GM23248 (cell line): ENCODE measurements around the gene SCG5. TPM values are rescaled to one million over a fixed set of nuclear protein-coding genes. Genes with fewer than 3 reads are reported as not detected.

Experiments used
- DNase-seq: peaks from one replicate; pipeline ENCODE4 v3.0.0-alpha.2; 2015
- H2AFZ ChIP-seq: fragments of 200-600 bp; sonication (generic); 2 replicates; pipeline ENCODE4 v1.6.1; 2016; ENCODE audit warnings: antibody characterized with exemption
- H3F3A ChIP-seq: fragments of 200-600 bp; sonication (generic); 2 replicates; pipeline ENCODE4 v1.6.1; 2016; ENCODE audit warnings: mild to moderate bottlenecking, antibody characterized with exemption, mixed run types; ENCODE audit not compliant: insufficient read depth
- H3K27ac ChIP-seq: fragments of 200-600 bp; sonication (generic); 2 replicates; pipeline ENCODE4 v1.5.1; 2016; ENCODE audit warnings: mild to moderate bottlenecking
- H3K27me3 ChIP-seq: fragments of 200-600 bp; sonication (generic); replicated peaks from 2 replicates; pipeline ENCODE4 v1.6.1; 2016; ENCODE audit warnings: mild to moderate bottlenecking; ENCODE audit not compliant: insufficient read depth
- H3K36me3 ChIP-seq: fragments of 200-600 bp; sonication (generic); 2 replicates; pipeline ENCODE4 v1.6.1; 2016; ENCODE audit warnings: low read depth, mild to moderate bottlenecking
- H3K4me1 ChIP-seq: fragments of 200-600 bp; sonication (generic); 2 replicates; pipeline ENCODE4 v1.6.1; 2016; ENCODE audit warnings: mild to moderate bottlenecking; ENCODE audit not compliant: insufficient read depth
- H3K4me2 ChIP-seq: fragments of 200-600 bp; sonication (generic); one replicate; pipeline ENCODE4 v1.6.1; 2016; ENCODE audit warnings: mild to moderate bottlenecking; ENCODE audit not compliant: unreplicated experiment
- H3K4me3 ChIP-seq: fragments of 200-600 bp; sonication (generic); 2 replicates; pipeline ENCODE4 v1.5.1; 2016; ENCODE audit warnings: mild to moderate bottlenecking
- H3K79me2 ChIP-seq: fragments of 200-600 bp; sonication (generic); 2 replicates; pipeline ENCODE4 v1.6.1; 2016; ENCODE audit warnings: mild to moderate bottlenecking; ENCODE audit not compliant: insufficient read depth
- H3K9ac ChIP-seq: fragments of 200-600 bp; sonication (generic); 2 replicates; pipeline ENCODE4 v1.6.1; 2016; ENCODE audit warnings: mild to moderate bottlenecking
- H3K9me2 ChIP-seq: fragments of 200-600 bp; sonication (generic); 2 replicates; pipeline ENCODE4 v1.6.1; 2016; ENCODE audit warnings: mixed run types, mild to moderate bottlenecking, moderate library complexity; ENCODE audit not compliant: insufficient read depth
- H3K9me3 ChIP-seq: fragments of 200-600 bp; sonication (generic); one replicate; pipeline ENCODE4 v1.6.1; 2017; ENCODE audit warnings: low read depth
- H4K20me1 ChIP-seq: fragments of 200-600 bp; sonication (generic); 2 replicates; pipeline ENCODE4 v1.6.0; 2016; ENCODE audit not compliant: insufficient read depth
- EZH2 ChIP-seq: fragments of 200-600 bp; sonication (generic); IDR thresholded peaks from 2 replicates; pipeline ENCODE4 v1.6.1; 2018; ENCODE audit warnings: antibody characterized with exemption, mild to moderate bottlenecking; ENCODE audit not compliant: insufficient read depth, poor library complexity, severe bottlenecking
- EZH2phosphoT487 ChIP-seq: fragments of 200-600 bp; sonication (generic); IDR thresholded peaks from 2 replicates; pipeline ENCODE4 v1.6.1; 2018; ENCODE audit warnings: antibody characterized with exemption, moderate library complexity, mild to moderate bottlenecking, low read depth; ENCODE audit not compliant: insufficient read depth
- WGBS, 2 experiments: methylation state at CpG; one replicate each; pipeline ENCODE4 v1.1.6; 2015 to 2017; ENCODE audit warnings: low lambda C conversion rate in 2 of 2, low coverage in 1 of 2; ENCODE audit errors: missing lambda C conversion rate in 2 of 2; 5-methylcytosine and 5-hydroxymethylcytosine counted together
- in situ Hi-C: fragments of 300-500 bp; cut with MboI; formaldehyde crosslinking; loops from 2 replicates; pipeline ENCODE4 v1.15.0; 2020
- polyA plus RNA-seq: library from polyadenylated mRNA; unstranded; fragments of >200 nt; fragmentation: Nextera tagmentation; extraction: Ambion mirVana; gene quantifications from 2 replicates; pipeline ENCODE4 v1.2.1, GENCODE V29; 2016
- total RNA-seq: library from RNA; depleted of rRNA; stranded (reverse); fragments of >200 nt; shearing (Covaris generic); gene quantifications from 2 replicates; pipeline ENCODE4 v1.2.3, GENCODE V29; 2014

Gene SCG5
- total and polyA plus RNA-seq, 2 experiments from 2014 or later, result 16.2 to 19.5 TPM

- Histone ChIP-seq H3K27me3 (no peaks in the 10 kb centered on the region), H3K36me3 (peaks cover 37% of the 10 kb centered on the region), H3K4me3 (peak overlapping the region; percentile 93), H3F3A (peaks cover 81% of the 10 kb centered on the region), H4K20me1 (no peaks in the 10 kb centered on the region), H3K9ac (peak overlapping the region; percentile 96), H3K4me1 (peaks cover 26% of the 10 kb centered on the region), H3K79me2 (peaks cover 93% of the 10 kb centered on the region), H3K27ac (peak overlapping the region; percentile 84), H3K9me2 (no peaks in the 10 kb centered on the region), H3K9me3 (no peaks in the 10 kb centered on the region), H3K4me2 (peak overlapping the region; percentile 90), H2AFZ (no peak overlapping the region)
- DNase-seq, result peak; percentile 70
- in situ Hi-C loops, result no loop called here
- no peak for TF ChIP-seq EZH2
- TF ChIP-seq EZH2phosphoT487, result no peak
These were observed 80.6 kb downstream of the SCG5 start for GRCh38 chr15:32722136-32722535.

GRCh38 chr15:32723171-32723948 is 81.8 kb downstream of the SCG5 start:
- in situ Hi-C loops, result no loop called here
- H3K4me3 ChIP-seq, result 0 out of 2 replicates have a peak overlapping the region, but pooled peaks have one; percentile 93

GRCh38 chr15:32729700-32730395 is 88.3 kb downstream of the SCG5 start:
- no peaks in the 10 kb centered on the region for H4K20me1 ChIP-seq
- TF ChIP-seq EZH2phosphoT487 (no peak), EZH2 (no peak)
- in situ Hi-C loops, result no loop called here
- H3K4me3 ChIP-seq, result no peak overlapping the region
- no peak for DNase-seq
- H3K27ac ChIP-seq, result peak overlapping the region; percentile 33
- H3K9me3 ChIP-seq, result no peaks in the 10 kb centered on the region
- H3K4me2 ChIP-seq, result no peak overlapping the region
- WGBS, 2 experiments, result 89% methylated on average over 10 of the region's 10 CpGs
- peaks cover 81% of the 10 kb centered on the region for H3K36me3 ChIP-seq
- H3K4me1 ChIP-seq, result peaks cover 21% of the 10 kb centered on the region; the same call in 1 of the 2 replicates
- peaks cover 100% of the 10 kb centered on the region for H3F3A ChIP-seq
- H3K79me2 ChIP-seq, result peaks cover 100% of the 10 kb centered on the region
- no peak overlapping the region for H2AFZ ChIP-seq
- H3K9me2 ChIP-seq, result no peaks in the 10 kb centered on the region
- H3K27me3 ChIP-seq, result no peaks in the 10 kb centered on the region
- no peak overlapping the region for H3K9ac ChIP-seq

More at GRCh38 chr15:32723171-32723948, 81.8 kb downstream of the SCG5 start:
- no peak for DNase-seq
- peak overlapping the region; percentile 27 for H3K4me2 ChIP-seq
- no peak overlapping the region for H2AFZ ChIP-seq
- H3K27ac ChIP-seq, result peak overlapping the region; percentile 84
- H3K79me2 ChIP-seq, result peaks cover 100% of the 10 kb centered on the region
- no peaks in the 10 kb centered on the region for H3K9me3 ChIP-seq
- H3K4me1 ChIP-seq, result peaks cover 26% of the 10 kb centered on the region
- whole genome bisulfite sequencing, 2 experiments, result 75 to 77% methylated on average over 2 of the region's 2 CpGs
- peaks cover 50% of the 10 kb centered on the region for H3K36me3 ChIP-seq
- H4K20me1 ChIP-seq, result no peaks in the 10 kb centered on the region
- H3K27me3 ChIP-seq, result no peaks in the 10 kb centered on the region
- peaks cover 92% of the 10 kb centered on the region for H3F3A ChIP-seq
- no peaks in the 10 kb centered on the region for H3K9me2 ChIP-seq
- peak overlapping the region; percentile 9 for H3K9ac ChIP-seq
- TF ChIP-seq EZH2phosphoT487 (no peak), EZH2 (no peak)

GRCh38 chr15:32730677-32731654 is 89.5 kb downstream of the SCG5 start:
- Histone ChIP-seq H3K36me3 (peaks cover 90% of the 10 kb centered on the region), H4K20me1 (no peaks in the 10 kb centered on the region), H3K27me3 (no peaks in the 10 kb centered on the region), H3K4me1 (peaks cover 21% of the 10 kb centered on the region; the same call in 1 of the 2 replicates), H3K9me3 (no peaks in the 10 kb centered on the region), H3K79me2 (peaks cover 89% of the 10 kb centered on the region), H3K9ac (no peak overlapping the region), H3F3A (peaks cover 100% of the 10 kb centered on the region), H3K9me2 (no peaks in the 10 kb centered on the region), H2AFZ (no peak overlapping the region), H3K27ac (peak overlapping the region; percentile 33), H3K4me2 (no peak overlapping the region), H3K4me3 (no peak overlapping the region)
- peak; percentile 55 for DNase-seq
- in situ Hi-C loops, result no loop called here
- no peak for TF ChIP-seq EZH2phosphoT487
- no peak for TF ChIP-seq EZH2
- 74 to 93% methylated on average over 18 to 27 of the region's 27 CpGs for WGBS, 2 experiments
